ENCODE data around the gene GOLGA6D. TPM values are rescaled to one million over a fixed set of nuclear protein-coding genes. Genes with fewer than 3 reads are reported as not detected.
A peak's percentile ranks its signal among the peaks of the same experiment; 100 is the strongest.
"Not testable (repeated sequence)": the region's sequence is repeated elsewhere in the genome, so short reads cannot be mapped to it uniquely, and the experiment has no call there.

Gene GOLGA6D
- polyA plus RNA-seq, 4 donors: 0.07 TPM; not detected in 3

GRCh38 chr15:75245741-75246140 is 36.9 kb upstream of the GOLGA6D start:
- H3K4me1 ChIP-seq (ENCODE audit: control insufficient read depth in 3 of 3, insufficient read depth in 2 of 3, low read depth in 1 of 3, low read length in 2 of 3); H3K27ac ChIP-seq (ENCODE audit: low read depth in 1 of 3, low read length in 2 of 3); H3K9me3 ChIP-seq (ENCODE audit: control insufficient read depth in 2 of 2, insufficient read depth in 1 of 2, low read depth in 1 of 2, low read length in 1 of 2); H3K36me3 ChIP-seq (ENCODE audit: control insufficient read depth in 3 of 3, insufficient read depth in 2 of 3, low read depth in 1 of 3, low read length in 3 of 3); DNase-seq; H3K27me3 ChIP-seq (ENCODE audit: control insufficient read depth in 3 of 3, insufficient read depth in 3 of 3, low read length in 3 of 3); H3K4me3 ChIP-seq (ENCODE audit: low read depth in 1 of 3, low read length in 3 of 3); FAIRE-seq: not testable (repeated sequence)
- 91 to 100% (median 92%) methylated on average over 1 of the region's 1 CpG for WGBS, 3 donors

DNA sequence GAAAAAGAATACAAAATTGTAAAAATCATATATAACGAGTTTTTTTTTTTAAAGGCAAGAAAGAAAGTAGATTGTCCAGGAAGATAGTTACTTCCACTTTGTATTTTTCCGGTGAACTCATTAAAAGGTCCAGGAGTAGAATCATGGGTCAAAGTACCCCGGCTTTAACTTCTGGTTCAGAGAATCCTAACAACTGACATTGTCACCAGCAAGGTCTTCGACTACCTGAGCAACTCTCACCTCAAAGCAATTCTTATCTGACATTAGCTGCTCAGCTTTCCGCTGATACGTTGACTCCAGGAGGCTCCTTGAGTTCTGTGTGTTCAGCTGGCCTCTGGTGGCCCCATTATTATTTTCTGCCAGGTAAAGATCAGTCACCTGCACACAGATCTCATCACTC is 33.6 kb upstream of the GOLGA6D start:
- peak; percentile 47 to 64 for DNase-seq
- WGBS, 3 donors: 9 to 53% (median 27%) methylated on average over 6 of the region's 6 CpGs
- not testable (repeated sequence) for H3K36me3 ChIP-seq (ENCODE audit: control insufficient read depth in 3 of 3, insufficient read depth in 2 of 3, low read depth in 1 of 3, low read length in 3 of 3); FAIRE-seq; H3K4me1 ChIP-seq (ENCODE audit: control insufficient read depth in 3 of 3, insufficient read depth in 2 of 3, low read depth in 1 of 3, low read length in 2 of 3); H3K4me3 ChIP-seq (ENCODE audit: low read depth in 1 of 3, low read length in 3 of 3); H3K9me3 ChIP-seq (ENCODE audit: control insufficient read depth in 2 of 2, insufficient read depth in 1 of 2, low read depth in 1 of 2, low read length in 1 of 2); H3K27me3 ChIP-seq (ENCODE audit: control insufficient read depth in 3 of 3, insufficient read depth in 3 of 3, low read length in 3 of 3); H3K27ac ChIP-seq (ENCODE audit: low read depth in 1 of 3, low read length in 2 of 3)

DNA sequence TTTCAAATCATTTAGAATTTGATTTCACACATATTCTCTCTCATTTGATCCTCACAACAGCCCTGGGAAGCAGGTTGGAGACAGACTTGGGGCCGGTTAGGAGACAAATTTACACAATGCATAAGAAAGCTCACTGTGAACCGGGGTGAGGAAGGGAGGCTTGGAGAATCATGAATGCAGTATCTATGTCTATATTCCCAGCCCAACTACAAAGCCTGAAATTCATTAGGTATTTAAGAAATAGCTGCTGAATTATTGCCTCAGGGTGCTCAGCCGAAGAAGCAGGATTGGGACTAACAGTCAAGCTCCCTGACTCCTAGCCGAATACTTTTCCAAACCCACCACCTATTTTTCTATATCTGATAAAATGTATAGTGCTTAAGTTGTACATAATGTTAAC is 32.9 kb upstream of the GOLGA6D start:
- Histone ChIP-seq H3K27ac (ENCODE audit: low read depth in 1 of 3, low read length in 2 of 3) (no peak overlapping the region), H3K4me1 (ENCODE audit: control insufficient read depth in 3 of 3, insufficient read depth in 2 of 3, low read depth in 1 of 3, low read length in 2 of 3) (peaks cover 0 to 6% (median 0%) of the 10 kb centered on the region in 3 donors), H3K9me3 (ENCODE audit: control insufficient read depth in 2 of 2, insufficient read depth in 1 of 2, low read depth in 1 of 2, low read length in 1 of 2) (no peaks in the 10 kb centered on the region), H3K4me3 (ENCODE audit: low read depth in 1 of 3, low read length in 3 of 3) (no peak overlapping the region), H3K36me3 (ENCODE audit: control insufficient read depth in 3 of 3, insufficient read depth in 2 of 3, low read depth in 1 of 3, low read length in 3 of 3) (no peaks in the 10 kb centered on the region), H3K27me3 (ENCODE audit: control insufficient read depth in 3 of 3, insufficient read depth in 3 of 3, low read length in 3 of 3) (no peaks in the 10 kb centered on the region)
- no peak for DNase-seq
- no peak for FAIRE-seq
- 63 to 70% (median 68%) methylated on average over 4 of the region's 4 CpGs for WGBS, 3 donors

DNA sequence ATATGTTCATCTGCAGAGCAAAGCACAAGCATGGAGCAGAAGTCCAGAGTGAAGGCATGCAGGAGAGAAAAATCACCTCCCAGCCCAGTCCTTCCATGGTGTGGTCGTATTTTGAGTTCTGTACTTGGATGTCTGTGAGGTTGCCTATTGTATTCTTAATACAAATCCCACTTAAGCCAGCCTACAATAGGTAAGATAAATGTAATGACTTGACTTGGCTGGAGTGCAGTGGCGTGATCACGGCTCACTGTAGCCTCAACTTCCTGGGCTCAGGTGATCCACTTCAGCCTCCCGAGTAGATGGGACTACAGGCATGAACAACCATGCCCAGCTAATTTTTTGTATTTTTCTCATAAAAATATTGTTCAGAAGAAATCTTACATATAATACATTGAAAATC is 31.3 kb upstream of the GOLGA6D start:
- not testable (repeated sequence) for H3K4me1 ChIP-seq (ENCODE audit: control insufficient read depth in 3 of 3, insufficient read depth in 2 of 3, low read depth in 1 of 3, low read length in 2 of 3); DNase-seq; FAIRE-seq; H3K4me3 ChIP-seq (ENCODE audit: low read depth in 1 of 3, low read length in 3 of 3); H3K36me3 ChIP-seq (ENCODE audit: control insufficient read depth in 3 of 3, insufficient read depth in 2 of 3, low read depth in 1 of 3, low read length in 3 of 3); H3K9me3 ChIP-seq (ENCODE audit: control insufficient read depth in 2 of 2, insufficient read depth in 1 of 2, low read depth in 1 of 2, low read length in 1 of 2); H3K27ac ChIP-seq (ENCODE audit: low read depth in 1 of 3, low read length in 2 of 3); H3K27me3 ChIP-seq (ENCODE audit: control insufficient read depth in 3 of 3, insufficient read depth in 3 of 3, low read length in 3 of 3)
- 86 to 88% (median 87%) methylated on average over 4 of the region's 4 CpGs for WGBS, 3 donors

DNA sequence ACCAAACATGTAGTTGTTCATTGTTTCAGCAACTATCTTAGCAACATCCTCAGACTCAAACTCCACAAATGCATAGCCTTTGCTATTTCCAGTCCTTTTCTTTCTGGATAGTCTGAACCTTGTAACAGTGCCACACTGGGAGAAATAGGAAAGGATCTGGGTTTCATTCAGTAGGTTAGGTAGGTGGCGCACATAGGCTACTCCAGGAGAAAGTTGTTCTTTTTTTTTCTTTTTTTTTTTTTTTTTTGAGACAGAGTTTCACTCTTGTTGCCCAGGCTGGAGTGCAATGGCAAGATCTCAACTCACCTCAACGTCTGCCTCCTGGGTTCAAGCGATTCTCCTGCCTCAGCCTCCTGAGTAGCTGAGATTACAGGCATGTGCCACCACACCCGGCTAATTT is 30.4 kb upstream of the GOLGA6D start:
- H3K4me3 ChIP-seq (ENCODE audit: low read depth in 1 of 3, low read length in 3 of 3); H3K27ac ChIP-seq (ENCODE audit: low read depth in 1 of 3, low read length in 2 of 3); H3K27me3 ChIP-seq (ENCODE audit: control insufficient read depth in 3 of 3, insufficient read depth in 3 of 3, low read length in 3 of 3); H3K36me3 ChIP-seq (ENCODE audit: control insufficient read depth in 3 of 3, insufficient read depth in 2 of 3, low read depth in 1 of 3, low read length in 3 of 3); H3K9me3 ChIP-seq (ENCODE audit: control insufficient read depth in 2 of 2, insufficient read depth in 1 of 2, low read depth in 1 of 2, low read length in 1 of 2); FAIRE-seq; H3K4me1 ChIP-seq (ENCODE audit: control insufficient read depth in 3 of 3, insufficient read depth in 2 of 3, low read depth in 1 of 3, low read length in 2 of 3); DNase-seq: not testable (repeated sequence)
- 63 to 79% (median 64%) methylated on average over 4 of the region's 4 CpGs for WGBS, 3 donors

- 83% methylated on average over 1 of the region's 2 CpGs; no CpG with 5 or more reads in 2 of the 3 donors for WGBS, 3 donors
- not testable (repeated sequence) for DNase-seq; H3K9me3 ChIP-seq (ENCODE audit: control insufficient read depth in 2 of 2, insufficient read depth in 1 of 2, low read depth in 1 of 2, low read length in 1 of 2); H3K27me3 ChIP-seq (ENCODE audit: control insufficient read depth in 3 of 3, insufficient read depth in 3 of 3, low read length in 3 of 3); FAIRE-seq; H3K4me1 ChIP-seq (ENCODE audit: control insufficient read depth in 3 of 3, insufficient read depth in 2 of 3, low read depth in 1 of 3, low read length in 2 of 3); H3K36me3 ChIP-seq (ENCODE audit: control insufficient read depth in 3 of 3, insufficient read depth in 2 of 3, low read depth in 1 of 3, low read length in 3 of 3); H3K4me3 ChIP-seq (ENCODE audit: low read depth in 1 of 3, low read length in 3 of 3); H3K27ac ChIP-seq (ENCODE audit: low read depth in 1 of 3, low read length in 2 of 3)
These were observed 24.6 kb upstream of the GOLGA6D start, which contains the start of gene GOLGA6C for GRCh38 chr15:75258034-75258433. Gene GOLGA6C, plus strand, starts transcription at chr15:75258334. Its CDS starts 265 bp downstream, at chr15:75258599.

GRCh38 chr15:75258620-75259343 is 23.9 kb upstream of the GOLGA6D start:
- 68 to 81% (median 78%) methylated on average over 10 to 11 of the region's 16 CpGs for WGBS, 3 donors
- H3K4me3 ChIP-seq (ENCODE audit: low read depth in 1 of 3, low read length in 3 of 3); H3K27ac ChIP-seq (ENCODE audit: low read depth in 1 of 3, low read length in 2 of 3); DNase-seq; FAIRE-seq; H3K9me3 ChIP-seq (ENCODE audit: control insufficient read depth in 2 of 2, insufficient read depth in 1 of 2, low read depth in 1 of 2, low read length in 1 of 2); H3K27me3 ChIP-seq (ENCODE audit: control insufficient read depth in 3 of 3, insufficient read depth in 3 of 3, low read length in 3 of 3); H3K4me1 ChIP-seq (ENCODE audit: control insufficient read depth in 3 of 3, insufficient read depth in 2 of 3, low read depth in 1 of 3, low read length in 2 of 3); H3K36me3 ChIP-seq (ENCODE audit: control insufficient read depth in 3 of 3, insufficient read depth in 2 of 3, low read depth in 1 of 3, low read length in 3 of 3): not testable (repeated sequence)

GRCh38 chr15:75259873-75260272 is 22.8 kb upstream of the GOLGA6D start:
- not testable (repeated sequence) for H3K4me1 ChIP-seq (ENCODE audit: control insufficient read depth in 3 of 3, insufficient read depth in 2 of 3, low read depth in 1 of 3, low read length in 2 of 3); H3K36me3 ChIP-seq (ENCODE audit: control insufficient read depth in 3 of 3, insufficient read depth in 2 of 3, low read depth in 1 of 3, low read length in 3 of 3); H3K9me3 ChIP-seq (ENCODE audit: control insufficient read depth in 2 of 2, insufficient read depth in 1 of 2, low read depth in 1 of 2, low read length in 1 of 2); H3K27ac ChIP-seq (ENCODE audit: low read depth in 1 of 3, low read length in 2 of 3); H3K4me3 ChIP-seq (ENCODE audit: low read depth in 1 of 3, low read length in 3 of 3); DNase-seq; H3K27me3 ChIP-seq (ENCODE audit: control insufficient read depth in 3 of 3, insufficient read depth in 3 of 3, low read length in 3 of 3); FAIRE-seq
- WGBS, 3 donors: no CpG with 5 or more reads among the region's 3 CpGs
